ENCODE results near the gene PKMYT1.
A peak's percentile ranks its signal among the peaks of the same experiment; 100 is the strongest.

The PKMYT1 gene

DNA sequence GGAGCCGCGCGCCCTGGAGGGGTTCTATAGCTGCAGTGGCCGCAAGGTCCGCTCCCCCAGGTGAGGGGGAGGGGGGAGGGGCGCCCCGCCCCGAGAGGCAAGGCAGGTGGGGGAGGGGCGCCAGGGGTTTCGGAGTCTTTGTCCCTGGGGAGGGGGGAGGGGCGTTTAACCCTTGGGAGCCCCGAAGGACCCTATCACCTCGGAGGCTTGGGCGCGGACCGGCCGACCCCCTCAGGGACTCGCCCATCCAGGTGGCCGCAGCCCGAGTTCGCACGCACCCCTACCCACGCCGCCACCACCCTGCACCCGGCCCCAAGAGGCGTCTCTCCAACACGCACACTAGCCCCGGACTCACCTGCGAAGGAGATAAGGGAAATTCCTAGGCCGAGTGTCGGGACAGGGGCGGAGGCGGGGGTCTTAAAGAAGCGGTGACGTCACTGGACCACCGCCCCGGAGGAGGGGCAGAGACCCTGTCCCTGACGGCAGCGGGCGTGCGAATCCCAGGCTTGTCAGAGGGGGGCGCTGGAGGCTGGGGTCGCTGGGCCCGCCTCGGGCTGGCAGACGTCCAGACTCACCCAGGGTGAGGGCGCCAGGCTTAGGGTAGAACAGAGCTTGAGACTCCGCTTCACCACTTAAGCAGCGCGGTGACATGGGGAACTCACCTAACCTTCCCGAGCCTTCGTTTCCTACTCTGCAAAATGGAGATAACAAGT is 37.7 kb upstream of the PKMYT1 start, which contains the start of gene CLDN6:
Gene CLDN6, minus strand, starts transcription at position 390 of the 713 bp plus-strand sequence. CDS start 2,162 bp downstream, outside the sequence.
- DNase-seq (ENCODE audit: low spot score) = no peak

DNA sequence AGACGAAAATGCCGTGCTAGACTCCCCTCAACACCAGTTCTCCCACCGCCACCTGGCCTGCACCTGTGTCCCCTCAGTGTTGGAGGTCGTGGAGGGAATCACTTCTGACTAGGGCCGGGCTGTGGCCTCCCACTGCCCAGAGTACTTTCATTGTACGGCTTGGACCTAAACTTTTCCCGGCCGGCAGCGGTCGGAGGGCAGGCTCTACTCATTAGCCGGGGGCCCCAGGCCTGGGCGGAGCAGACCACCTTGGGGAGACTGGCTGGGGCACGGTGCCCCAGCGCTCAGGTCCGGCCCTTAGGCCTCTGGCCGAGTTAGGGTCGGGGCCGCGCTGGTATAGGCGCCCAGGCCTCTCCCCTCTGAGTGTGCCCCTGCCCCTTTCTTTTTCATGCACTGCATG is 37.1 kb upstream of the PKMYT1 start:
- DNase-seq (ENCODE audit: low spot score) = no peak

DNA sequence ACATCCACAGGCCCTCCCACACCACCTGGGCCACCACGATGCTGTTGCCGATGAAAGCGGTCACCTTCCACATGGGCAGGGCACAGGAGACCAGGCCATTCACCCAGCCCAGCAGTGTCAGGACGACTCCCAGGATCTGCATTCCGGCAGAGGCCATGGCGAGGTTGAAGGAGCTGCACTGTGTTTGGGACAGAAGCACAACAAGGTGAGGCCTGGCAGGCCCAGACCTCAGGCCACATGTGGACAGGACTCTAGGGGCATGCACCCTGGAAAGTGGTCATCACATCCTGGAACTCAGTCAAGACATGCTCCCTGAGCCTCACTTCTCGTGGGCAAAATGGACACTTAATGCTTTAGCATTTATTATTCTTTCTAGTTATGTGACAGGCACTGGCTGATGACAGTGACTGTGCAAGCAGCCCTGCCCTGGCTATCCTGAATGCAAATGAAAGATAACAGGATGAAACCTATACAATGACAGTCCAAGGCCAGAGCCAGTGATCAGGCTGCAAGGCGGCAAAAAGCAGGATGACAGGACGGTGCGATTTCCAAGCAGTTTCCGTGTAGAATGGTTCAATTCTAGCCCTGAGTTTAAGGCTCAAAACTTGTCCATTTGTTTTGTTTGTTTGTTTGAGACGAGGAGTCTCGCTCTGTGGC is 35.7 kb upstream of the PKMYT1 start:
- DNase-seq (ENCODE audit: low spot score) = no peak

DNA sequence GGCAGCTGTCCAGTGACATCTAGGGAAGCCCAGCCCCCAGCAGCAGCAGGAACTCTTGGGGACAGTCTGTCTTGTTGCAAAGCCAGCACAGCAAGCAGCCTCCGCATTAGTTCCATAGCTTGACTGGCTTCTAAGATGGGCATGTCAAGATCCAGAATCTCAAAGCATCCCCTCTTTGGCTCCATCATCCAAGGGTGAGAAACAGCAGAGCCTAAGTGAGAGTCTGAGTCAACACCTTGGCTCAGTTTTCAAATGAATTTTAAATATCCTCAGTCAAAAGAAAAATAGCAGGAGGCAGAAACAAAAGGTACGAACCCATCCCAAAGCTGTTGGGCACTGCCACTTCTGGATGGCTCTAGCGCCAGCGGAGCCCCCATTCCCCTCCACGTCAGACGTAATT is 34.7 kb upstream of the PKMYT1 start:
- no peak for DNase-seq (ENCODE audit: low spot score)

DNA sequence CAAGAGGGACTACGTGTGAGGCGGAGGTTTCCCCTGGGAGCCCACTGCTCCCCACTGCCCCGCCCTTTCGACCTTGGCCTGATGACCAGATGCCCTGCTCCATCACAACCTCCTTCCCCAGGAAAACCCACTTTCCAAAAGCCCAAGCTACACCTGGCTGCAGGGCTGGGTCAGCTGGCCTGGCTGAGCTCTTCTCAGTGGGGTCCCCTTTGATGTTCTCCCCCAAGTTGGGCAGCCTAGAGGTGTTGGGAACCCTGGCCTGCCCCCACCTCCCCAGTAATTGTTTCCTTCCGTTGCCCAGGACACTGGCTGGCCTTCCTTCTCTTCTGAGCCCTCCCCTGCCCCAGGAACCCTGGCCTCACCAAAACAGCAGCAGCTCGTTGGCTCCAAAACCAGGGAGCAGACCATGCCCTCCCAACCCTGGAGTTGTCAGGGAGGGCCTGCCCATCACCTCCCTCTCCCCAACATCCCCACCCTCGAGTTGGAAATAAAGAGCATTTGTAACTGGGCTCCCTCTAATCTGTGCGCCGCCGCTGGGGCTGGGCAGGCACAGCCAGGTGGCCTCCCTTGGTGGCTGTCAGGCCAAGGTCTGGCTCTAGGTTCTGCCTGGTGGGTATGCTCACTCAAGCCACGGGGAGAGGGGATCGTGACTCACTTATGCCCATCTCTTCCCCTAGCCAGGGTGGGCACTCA is 33.9 kb upstream of the PKMYT1 start:
- DNase-seq (ENCODE audit: low spot score) = no peak

DNA sequence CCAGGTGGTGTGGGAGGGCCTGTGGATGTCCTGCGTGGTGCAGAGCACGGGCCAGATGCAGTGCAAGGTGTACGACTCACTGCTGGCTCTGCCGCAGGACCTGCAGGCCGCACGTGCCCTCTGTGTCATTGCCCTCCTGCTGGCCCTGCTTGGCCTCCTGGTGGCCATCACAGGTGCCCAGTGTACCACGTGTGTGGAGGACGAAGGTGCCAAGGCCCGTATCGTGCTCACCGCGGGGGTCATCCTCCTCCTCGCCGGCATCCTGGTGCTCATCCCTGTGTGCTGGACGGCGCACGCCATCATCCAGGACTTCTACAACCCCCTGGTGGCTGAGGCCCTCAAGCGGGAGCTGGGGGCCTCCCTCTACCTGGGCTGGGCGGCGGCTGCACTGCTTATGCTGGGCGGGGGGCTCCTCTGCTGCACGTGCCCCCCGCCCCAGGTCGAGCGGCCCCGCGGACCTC is 33.3 kb upstream of the PKMYT1 start:
- no peak for DNase-seq (ENCODE audit: low spot score)

DNA sequence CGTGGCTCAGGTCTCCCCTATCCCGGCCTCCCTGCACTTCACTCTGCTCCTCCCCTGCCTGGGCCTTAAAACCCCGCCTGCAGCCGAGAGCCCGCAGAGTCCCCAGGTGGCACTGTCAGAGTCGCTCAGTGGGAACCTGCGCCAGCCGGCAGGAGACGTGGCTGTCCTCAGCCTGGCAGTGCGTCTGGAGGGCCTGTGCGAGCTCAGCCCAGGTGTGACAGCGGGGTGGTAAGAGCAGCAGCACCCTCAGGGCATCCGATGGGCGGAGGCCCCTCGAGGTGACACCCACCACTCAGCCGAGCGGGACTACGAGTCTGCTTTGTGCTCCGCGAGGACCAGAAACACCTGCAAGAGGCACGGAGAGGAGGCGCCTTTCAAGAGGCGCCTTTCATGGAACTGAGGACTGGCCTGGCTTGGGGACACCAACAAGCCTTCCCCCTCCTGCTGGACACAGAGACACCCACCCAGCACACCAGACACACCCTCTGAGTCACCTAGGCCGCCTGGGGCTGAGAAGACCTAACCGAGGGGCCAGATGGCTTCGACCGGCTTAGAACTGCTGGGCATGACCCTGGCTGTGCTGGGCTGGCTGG is 32.7 kb upstream of the PKMYT1 start, which contains the start of gene CLDN9:
Gene CLDN9, plus strand, starts transcription at position 96 of the 593 bp plus-strand sequence. Its CDS starts 440 bp downstream, at position 536.
- DNase-seq (ENCODE audit: low spot score) = no peak

DNA sequence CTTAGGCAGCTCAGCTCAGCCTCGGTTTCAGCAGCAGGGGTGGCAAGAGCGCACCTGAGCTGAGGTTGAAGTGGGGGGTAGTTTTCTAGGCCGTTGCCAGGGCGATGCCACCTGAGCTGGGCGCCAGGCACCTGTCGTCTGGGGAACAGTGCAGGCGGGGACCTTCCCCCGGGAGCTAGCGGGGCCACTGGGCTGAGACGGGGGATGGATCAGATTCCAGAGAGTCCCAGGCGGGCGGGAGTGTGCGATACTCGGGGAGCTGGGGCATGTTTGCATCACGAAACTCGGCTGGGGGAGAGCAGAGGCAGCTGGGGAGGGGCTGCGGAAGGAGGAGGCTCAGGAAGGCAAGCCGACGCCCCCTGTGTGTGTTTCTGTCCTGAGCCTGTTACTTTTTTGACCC is 32.0 kb upstream of the PKMYT1 start:
- DNase-seq (ENCODE audit: low spot score) = no peak

DNA sequence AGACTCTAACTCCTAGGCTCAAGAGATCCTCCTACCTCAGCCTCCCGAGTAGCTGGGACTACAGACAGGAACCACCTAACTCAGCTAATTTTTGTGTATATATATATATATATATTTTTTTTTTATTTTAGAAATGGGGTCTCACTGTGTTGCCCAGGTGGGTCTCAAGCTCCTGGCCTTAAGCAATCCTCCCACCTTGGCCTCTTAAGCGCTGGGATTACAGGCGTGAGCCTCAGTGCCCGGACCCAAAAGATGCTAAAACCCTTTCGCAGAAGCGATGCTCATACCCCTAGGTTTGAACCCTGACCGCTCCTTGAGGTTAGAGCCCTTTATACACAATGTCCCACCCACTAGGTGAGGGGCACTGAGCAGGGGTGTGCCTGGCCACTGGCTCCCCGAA is 30.3 kb upstream of the PKMYT1 start:
- DNase-seq (ENCODE audit: low spot score) = no peak

DNA sequence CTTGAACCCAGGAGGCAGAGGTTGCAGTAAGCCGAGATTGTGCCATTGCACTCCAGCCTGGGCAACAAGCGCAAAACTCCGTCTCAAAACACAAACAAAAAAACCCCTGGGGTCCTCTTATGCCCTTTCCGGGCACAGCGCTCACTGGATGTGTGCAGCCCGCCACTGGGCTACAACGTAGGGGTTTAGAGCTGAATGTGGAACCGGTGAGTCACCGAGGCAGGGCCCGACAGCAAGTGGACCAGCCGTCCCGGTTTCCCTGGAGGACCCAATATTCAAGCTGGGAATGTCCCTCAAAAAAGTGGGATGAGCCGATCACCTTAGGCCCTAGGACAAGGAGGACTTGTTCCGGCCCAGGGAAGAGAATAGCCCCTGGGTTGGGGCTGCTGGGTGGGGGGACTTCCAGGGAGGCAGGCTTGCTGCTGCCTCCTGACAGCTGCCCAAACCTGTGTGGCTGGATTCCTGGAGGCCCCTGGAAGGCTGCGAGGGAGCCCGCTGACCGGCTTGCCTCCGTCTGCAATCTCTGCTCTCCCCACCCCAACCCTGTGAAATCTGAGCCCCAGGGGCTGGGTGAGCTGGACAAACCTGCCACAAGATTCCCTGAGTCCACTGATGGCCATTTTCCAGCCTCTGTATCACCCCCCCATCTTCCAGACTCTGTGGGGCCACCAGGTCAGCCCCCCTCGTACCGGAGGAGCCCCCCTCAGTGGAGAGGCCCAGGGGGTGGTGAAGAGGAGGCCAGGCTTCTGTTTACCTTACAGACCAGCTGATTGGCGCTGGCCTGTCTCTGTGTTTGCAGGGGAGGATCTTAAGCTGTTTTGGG is 29.5 kb upstream of the PKMYT1 start:
- no peak for DNase-seq (ENCODE audit: low spot score)

DNA sequence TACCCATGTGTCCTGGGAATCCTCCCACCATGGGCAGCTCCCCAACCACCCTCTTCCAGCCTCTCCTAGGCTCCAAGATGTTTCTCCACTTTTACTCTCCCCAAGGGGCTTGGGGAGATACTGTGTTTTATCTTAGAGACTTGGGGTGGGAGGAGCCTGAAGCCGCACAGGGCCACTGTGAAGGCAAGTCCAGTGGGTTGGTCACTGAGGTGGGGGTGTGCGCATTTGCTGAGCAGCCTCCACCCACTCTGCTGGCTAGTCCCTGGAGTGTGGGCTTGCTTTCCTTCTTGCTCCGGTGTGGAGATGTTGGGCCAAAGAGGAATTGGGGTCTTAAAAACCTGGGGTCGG is 28.4 kb upstream of the PKMYT1 start:
- DNase-seq (ENCODE audit: low spot score) = no peak

DNA sequence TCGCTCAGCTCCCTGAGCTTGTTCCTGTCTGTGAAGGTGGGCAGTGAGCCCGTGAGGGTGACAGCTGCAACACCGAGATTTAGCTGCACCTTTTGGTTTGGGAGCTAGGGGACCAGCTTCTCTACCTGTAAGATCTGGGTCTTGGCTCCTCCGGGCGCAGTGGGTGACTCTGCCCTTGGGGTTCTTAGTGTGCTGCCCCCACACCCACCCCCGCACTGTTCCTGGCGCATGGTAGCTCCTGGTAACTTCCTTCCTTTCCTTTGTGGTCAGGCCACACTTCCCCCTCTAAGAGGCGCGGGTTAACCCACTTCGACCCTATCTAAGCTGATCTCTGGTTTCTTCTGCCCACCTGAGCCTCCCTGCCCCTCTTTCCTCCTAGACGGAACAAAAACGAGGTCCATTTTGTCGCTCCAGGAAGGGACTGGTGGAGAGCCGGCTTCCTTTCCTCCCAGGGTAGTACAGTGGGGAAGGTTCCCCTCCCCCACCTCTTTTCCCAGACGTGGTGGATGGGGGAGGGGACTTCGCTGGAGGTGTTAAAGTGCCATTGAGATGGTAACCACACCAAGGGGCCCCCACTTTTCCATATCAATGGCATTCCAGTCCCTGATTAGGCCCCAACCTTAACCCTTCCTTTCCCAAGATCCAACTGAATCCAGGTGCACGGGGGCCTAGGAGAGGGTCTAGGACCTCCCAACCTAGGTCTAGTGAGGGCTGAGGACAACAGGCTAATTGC is 27.9 kb upstream of the PKMYT1 start:
- DNase-seq (ENCODE audit: low spot score) = no peak

DNA sequence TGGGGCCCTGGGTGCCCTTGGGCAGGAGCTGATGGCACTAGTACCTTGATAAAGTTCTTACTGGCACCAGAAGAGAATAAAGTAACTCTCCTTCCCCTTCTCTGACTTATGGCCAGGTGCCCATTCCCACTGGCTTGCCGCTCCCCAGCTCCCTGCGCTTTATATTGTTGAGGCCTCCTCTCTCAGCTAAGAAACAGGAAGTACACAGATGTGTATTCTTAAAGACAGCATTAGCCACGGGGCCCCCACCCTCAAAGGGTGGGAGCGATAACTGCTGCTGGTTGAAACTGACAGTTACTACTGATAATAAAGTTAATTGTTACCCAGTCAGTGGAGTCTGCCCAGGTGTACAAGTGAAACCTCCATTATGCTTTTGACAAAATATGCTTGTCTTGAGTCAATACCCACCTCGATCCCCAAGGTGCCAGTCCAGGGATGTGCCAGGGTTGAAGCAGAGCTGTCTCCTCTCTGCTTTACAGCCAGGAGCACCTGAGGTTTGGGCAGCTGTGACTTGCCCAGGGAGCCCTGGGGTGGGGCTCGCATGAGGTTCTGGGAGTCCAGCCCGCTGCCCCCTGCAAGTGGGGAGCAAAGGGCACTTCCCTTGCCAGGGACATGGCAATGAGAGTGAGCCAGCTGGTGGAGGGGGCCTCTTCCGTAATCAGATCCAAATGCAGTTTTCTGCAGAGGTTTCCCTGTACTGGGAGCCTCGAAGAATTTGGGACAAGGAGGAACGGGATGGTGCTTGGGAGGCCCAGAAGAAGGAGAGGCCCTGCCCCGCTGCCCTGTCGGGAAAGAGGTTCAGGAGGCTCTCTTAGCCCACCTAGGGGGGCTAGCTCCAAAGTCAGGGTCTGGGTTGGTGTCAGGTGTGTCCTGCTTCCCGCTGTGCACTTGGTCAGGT is 27.1 kb upstream of the PKMYT1 start:
- no peak for DNase-seq (ENCODE audit: low spot score)

DNA sequence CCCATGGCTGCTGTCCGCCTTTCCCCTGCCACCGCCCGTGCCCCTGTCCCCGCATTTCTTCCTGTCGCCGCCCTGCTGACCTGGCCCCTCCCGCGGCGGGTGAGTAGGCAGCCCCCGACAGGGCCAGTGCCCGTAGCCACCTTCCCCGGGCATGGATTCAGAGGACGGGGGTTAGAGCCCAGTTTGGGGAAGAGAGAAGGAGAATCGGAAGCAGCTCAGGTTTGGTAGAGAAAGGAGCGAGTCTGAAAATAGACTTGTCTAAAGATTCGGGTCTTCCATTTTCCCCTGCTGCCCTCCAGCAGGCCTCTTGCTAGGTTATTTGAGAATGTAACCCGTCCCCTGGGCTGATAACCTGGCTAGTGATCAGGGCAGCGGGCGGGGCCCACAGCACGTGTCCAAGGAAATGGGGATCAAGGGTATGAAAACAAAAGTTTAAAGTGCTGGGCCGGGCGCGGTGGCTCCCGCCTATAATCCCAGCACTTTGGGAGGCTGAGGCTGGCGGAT is 24.6 kb upstream of the PKMYT1 start:
- no peak for DNase-seq (ENCODE audit: low spot score)

DNA sequence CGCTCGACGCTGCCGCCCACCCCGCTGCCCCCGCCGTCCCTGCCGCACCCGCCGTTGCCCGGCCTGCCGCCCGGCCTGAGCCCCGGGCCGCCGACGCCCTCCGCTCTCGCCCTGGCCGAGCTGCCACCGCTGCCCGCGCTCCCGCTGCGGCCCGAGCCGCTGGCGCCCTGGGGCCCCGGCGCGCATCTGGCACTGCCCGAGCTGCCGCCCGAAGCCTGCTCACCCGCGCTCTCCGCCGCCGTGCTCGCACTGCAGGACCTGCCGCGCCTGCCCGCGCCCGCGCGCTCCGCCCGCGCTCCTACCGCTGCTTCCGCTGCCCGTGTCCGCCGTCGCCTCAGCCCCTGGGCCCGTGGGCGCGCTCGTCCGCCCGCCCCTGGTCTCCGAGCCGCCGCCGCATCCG is 24.1 kb upstream of the PKMYT1 start:
- DNase-seq (ENCODE audit: low spot score) = no peak

DNA sequence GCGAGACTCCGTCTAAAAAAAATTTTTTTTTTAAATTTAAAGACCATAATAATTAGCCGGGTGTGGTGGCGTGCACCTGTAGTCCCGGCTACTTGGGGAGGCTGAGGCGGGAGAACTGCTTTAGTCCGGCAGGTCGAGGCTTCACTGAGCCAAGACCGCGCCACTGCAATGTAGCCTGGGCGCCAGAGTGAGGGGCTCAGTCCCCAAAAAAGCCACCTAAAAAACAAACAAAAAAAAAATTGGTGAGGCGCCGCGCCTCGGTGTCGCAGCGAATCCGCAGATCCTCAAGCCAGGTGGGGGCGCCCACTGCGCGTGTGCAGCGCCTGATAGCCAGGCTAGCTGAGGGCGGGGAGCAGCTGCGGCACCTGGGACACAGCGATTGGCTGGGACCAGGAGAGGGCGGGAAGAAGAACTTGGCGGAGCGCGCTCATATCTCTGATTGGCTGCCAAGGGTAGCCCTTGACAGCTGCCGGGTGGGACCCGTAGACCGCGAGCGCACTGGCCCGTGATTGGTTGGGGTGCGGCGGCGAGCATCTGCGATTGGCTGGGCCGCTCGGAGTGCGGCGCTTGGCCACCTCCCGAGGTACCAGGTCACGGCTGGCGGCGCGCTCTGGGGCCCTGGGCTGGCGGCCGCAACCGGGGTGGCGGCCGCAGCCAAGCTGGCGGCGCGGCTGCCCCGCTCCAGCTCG is 23.5 kb upstream of the PKMYT1 start:
- DNase-seq (ENCODE audit: low spot score) = peak; percentile 99

DNA sequence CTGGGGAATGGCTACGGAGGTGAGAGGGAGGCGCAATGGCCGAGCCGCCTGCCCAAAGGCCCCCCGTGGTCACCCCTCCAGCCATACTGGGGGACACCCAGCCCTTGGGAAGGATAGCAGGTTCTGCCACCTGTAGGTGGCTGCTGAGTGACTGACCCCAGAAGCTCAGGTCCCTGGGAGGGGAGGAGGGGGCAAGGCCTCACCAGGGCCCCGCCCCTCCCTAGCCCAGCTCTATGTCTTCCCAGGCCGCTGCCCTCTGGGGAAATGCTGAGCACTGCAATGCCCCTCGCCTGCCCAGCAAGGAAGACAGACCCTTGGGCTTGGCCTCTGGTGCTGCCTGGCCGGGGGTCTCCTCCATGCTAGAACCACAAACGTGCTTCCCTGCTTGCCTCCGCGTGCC is 21.1 kb upstream of the PKMYT1 start:
- DNase-seq (ENCODE audit: low spot score) = no peak

DNA sequence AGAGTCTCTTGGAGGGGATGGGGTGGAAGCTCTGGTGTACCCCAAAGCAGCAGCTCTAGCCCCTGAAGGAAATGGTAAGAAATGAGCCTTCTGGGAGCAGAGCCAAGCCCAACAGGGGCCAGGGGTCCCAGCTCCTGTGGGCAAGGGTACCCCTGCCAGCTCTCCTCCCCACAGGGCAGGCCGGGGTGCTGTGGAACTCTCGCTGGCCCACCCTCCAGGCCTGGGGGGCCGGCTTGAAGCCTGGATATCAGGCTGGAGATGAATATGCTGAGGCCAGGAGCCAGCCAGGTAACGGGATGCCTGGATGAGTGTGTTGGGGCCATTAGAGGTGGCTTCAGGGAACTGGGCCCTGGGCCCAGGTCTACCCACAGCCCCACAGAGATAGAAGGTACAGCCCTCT is 20.3 kb upstream of the PKMYT1 start:
- DNase-seq (ENCODE audit: low spot score) = no peak

DNA sequence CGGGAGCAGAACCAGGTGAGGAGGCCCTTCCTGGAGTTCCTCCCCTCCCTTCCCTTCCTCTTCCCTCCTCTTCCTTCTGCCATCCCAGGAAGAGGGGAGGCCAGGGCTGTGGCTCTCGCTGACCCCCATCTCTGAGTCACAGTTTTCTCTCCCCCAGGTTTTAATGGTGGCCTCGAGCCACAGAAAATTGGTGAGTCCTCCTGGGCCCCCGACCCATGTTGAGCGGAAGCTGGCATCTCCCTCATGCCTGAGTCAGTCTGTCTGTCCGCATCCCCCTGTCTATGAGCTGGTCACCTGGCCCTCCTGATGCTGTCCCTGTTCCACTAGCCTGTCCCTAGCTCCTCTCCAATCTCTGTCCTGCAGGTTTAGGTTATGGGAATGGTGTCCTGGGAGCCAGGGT is 19.7 kb upstream of the PKMYT1 start:
- no peak for DNase-seq (ENCODE audit: low spot score)

Data from AG20443 (cell line).